ENCODE data around the gene FHIT. TPM values are rescaled to one million over a fixed set of nuclear protein-coding genes. Genes with fewer than 3 reads are reported as not detected.

The FHIT gene
- total and polyA plus RNA-seq, 4 donors: 2.1 to 14.7 (median 6.6) TPM

DNA sequence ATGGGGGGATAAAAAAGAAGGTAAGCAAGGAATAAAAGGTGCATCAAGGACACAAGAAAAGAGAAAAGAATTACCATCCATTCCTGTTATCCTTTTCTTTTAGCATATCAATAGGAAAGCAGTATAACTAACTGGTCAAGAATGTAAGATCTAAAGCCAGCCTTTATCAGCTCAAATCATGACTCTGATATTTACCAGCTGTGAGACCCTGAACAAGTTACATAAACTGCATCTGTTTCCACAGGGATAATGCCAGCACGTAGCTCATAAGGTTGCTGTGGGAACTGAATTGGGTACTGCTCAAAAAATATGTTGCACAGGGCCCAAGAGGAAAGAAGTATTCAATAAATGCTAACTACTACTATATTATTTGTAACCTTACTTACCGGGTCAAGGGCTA is 1109.2 kb downstream of the FHIT start:
- no peaks in the 10 kb centered on the region for H3K36me3 ChIP-seq (ENCODE audit: control insufficient read depth in 4 of 4, insufficient read depth in 3 of 4, low read depth in 1 of 4, low read length in 3 of 4)
- DNase-seq (ENCODE audit: low spot score): no peak
- H3K27me3 ChIP-seq (ENCODE audit: control insufficient read depth in 4 of 4, insufficient read depth in 4 of 4, low read length in 3 of 4): no peaks in the 10 kb centered on the region
- H3K9ac ChIP-seq (ENCODE audit: low read depth in 1 of 2, low read length in 2 of 2): no peak overlapping the region
- H3K4me3 ChIP-seq (ENCODE audit: low read depth in 1 of 3, low read length in 3 of 3): no peak overlapping the region
- H3K4me1 ChIP-seq (ENCODE audit: control insufficient read depth in 4 of 4, insufficient read depth in 4 of 4, low read length in 3 of 4): no peaks in the 10 kb centered on the region
- 90% methylated on average over 2 of the region's 2 CpGs for WGBS
- no peak overlapping the region for H3K27ac ChIP-seq (ENCODE audit: low read depth in 1 of 2, low read length in 2 of 2)
- H3K9me3 ChIP-seq (ENCODE audit: control insufficient read depth in 4 of 4, low read length in 3 of 4): no peaks in the 10 kb centered on the region
- TF ChIP-seq FOXA2 (IDR thresholded peaks at IDR 0.05): no peak
- TF ChIP-seq, protein P1, sequence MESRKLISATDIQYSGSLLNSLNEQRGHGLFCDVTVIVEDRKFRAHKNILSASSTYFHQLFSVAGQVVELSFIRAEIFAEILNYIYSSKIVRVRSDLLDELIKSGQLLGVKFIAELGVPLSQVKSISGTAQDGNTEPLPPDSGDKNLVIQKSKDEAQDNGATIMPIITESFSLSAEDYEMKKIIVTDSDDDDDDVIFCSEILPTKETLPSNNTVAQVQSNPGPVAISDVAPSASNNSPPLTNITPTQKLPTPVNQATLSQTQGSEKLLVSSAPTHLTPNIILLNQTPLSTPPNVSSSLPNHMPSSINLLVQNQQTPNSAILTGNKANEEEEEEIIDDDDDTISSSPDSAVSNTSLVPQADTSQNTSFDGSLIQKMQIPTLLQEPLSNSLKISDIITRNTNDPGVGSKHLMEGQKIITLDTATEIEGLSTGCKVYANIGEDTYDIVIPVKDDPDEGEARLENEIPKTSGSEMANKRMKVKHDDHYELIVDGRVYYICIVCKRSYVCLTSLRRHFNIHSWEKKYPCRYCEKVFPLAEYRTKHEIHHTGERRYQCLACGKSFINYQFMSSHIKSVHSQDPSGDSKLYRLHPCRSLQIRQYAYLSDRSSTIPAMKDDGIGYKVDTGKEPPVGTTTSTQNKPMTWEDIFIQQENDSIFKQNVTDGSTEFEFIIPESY (IDR thresholded peaks at IDR 0.05): no peak
- TF ChIP-seq YY1 (IDR thresholded peaks at IDR 0.05): no peak
- TF ChIP-seq JUND (IDR thresholded peaks at IDR 0.05): no peak
- TF ChIP-seq CTCF (IDR thresholded peaks at IDR 0.05; ENCODE audit: low read depth, low read length, missing input control): no peak
- TF ChIP-seq MAX (IDR thresholded peaks at IDR 0.05): no peak
- TF ChIP-seq NR2F2 (IDR thresholded peaks at IDR 0.05): no peak
- no peak for TF ChIP-seq ATF3 (IDR thresholded peaks at IDR 0.05)
- TF ChIP-seq RXRA (IDR thresholded peaks at IDR 0.05): no peak
- no peak for TF ChIP-seq HNF4A (conservative IDR thresholded peaks at IDR 0.05)
- TF ChIP-seq GABPA (IDR thresholded peaks at IDR 0.05 in 1 of 2, conservative IDR thresholded peaks at IDR 0.05 in 1 of 2): no peak

- Histone ChIP-seq H3K27ac (ENCODE audit: low read depth in 1 of 2, low read length in 2 of 2) (no peak overlapping the region), H3K4me3 (ENCODE audit: low read depth in 1 of 3, low read length in 3 of 3) (no peak overlapping the region), H3K9ac (ENCODE audit: low read depth in 1 of 2, low read length in 2 of 2) (no peak overlapping the region), H3K4me1 (ENCODE audit: control insufficient read depth in 4 of 4, insufficient read depth in 4 of 4, low read length in 3 of 4) (no peaks in the 10 kb centered on the region), H3K9me3 (ENCODE audit: control insufficient read depth in 4 of 4, low read length in 3 of 4) (no peaks in the 10 kb centered on the region), H3K27me3 (ENCODE audit: control insufficient read depth in 4 of 4, insufficient read depth in 4 of 4, low read length in 3 of 4) (no peaks in the 10 kb centered on the region), H3K36me3 (ENCODE audit: control insufficient read depth in 4 of 4, insufficient read depth in 3 of 4, low read depth in 1 of 4, low read length in 3 of 4) (no peaks in the 10 kb centered on the region)
- WGBS: 75% methylated on average over 1 of the region's 1 CpG
- TF ChIP-seq ATF3 (IDR thresholded peaks at IDR 0.05) (no peak), TAF1 (conservative IDR thresholded peaks at IDR 0.05) (no peak), GABPA (IDR thresholded peaks at IDR 0.05 in 1 of 2, conservative IDR thresholded peaks at IDR 0.05 in 1 of 2) (no peak), RAD21 (IDR thresholded peaks at IDR 0.05) (no peak), FOXA1 (IDR thresholded peaks at IDR 0.05) (no peak), HNF4A (conservative IDR thresholded peaks at IDR 0.05) (no peak), EGR1 (IDR thresholded peaks at IDR 0.05; ENCODE audit: low read depth in 2 of 2) (no peak), RXRA (IDR thresholded peaks at IDR 0.05) (no peak), YY1 (IDR thresholded peaks at IDR 0.05) (no peak), REST (IDR thresholded peaks at IDR 0.05) (no peak), SP1 (IDR thresholded peaks at IDR 0.05) (no peak), HNF4G (IDR thresholded peaks at IDR 0.05) (no peak), FOXA2 (IDR thresholded peaks at IDR 0.05) (no peak), JUND (IDR thresholded peaks at IDR 0.05) (no peak), CTCF (IDR thresholded peaks at IDR 0.05; ENCODE audit: low read depth, low read length, missing input control) (no peak), NR2F2 (IDR thresholded peaks at IDR 0.05) (no peak), MAX (IDR thresholded peaks at IDR 0.05) (no peak)
- TF ChIP-seq, protein P1 (IDR thresholded peaks at IDR 0.05): no peak
- DNase-seq (ENCODE audit: low spot score): no peak
Measured at GRCh38 chr3:60140160-60140559, 1111.1 kb downstream of the FHIT start.

Measured in liver (tissue), 9 donors.